Right renal pelvis (tissue), 4 donors: ENCODE results near the gene BRF1. TPM values are rescaled to one million over a fixed set of nuclear protein-coding genes. Genes with fewer than 3 reads are reported as not detected.

Source experiments
- DNase-seq, 4 donors: peaks; one replicate each; pipeline ENCODE4 v3.0.0-alpha.2; 2013; ENCODE audit warnings: low read depth in 4 of 4, low spot score in 3 of 4, missing footprints in 1 of 4
- polyA plus RNA-seq, 4 donors: library from polyadenylated mRNA; unstranded; fragments of 120-200 nt; gene quantifications; one replicate each; pipeline ENCODE4 v1.2.1, GENCODE V29; 2013; ENCODE audit not compliant: insufficient read length in 4 of 4

BRF1 gene
- polyA plus RNA-seq, 4 donors = 27.1 to 34.1 (median 28.7) TPM

- DNase-seq = no peak
Measured at GRCh38 chr14:105201156-105201924, 99.5 kb downstream of the BRF1 start.

- DNase-seq = no peak
Measured at GRCh38 chr14:105200641-105201040, 100.2 kb downstream of the BRF1 start.

GRCh38 chr14:105200074-105200473 is 100.7 kb downstream of the BRF1 start:
- no peak for DNase-seq

GRCh38 chr14:105199093-105199492 is 101.7 kb downstream of the BRF1 start:
- DNase-seq = no peak

GRCh38 chr14:105198588-105198987 is 102.2 kb downstream of the BRF1 start:
- DNase-seq = no peak

GRCh38 chr14:105197211-105197641 is 103.6 kb downstream of the BRF1 start:
- DNase-seq = no peak

GRCh38 chr14:105196265-105196960 is 104.4 kb downstream of the BRF1 start:
- DNase-seq = no peak

- no peak for DNase-seq
Measured at GRCh38 chr14:105195522-105196264, 105.1 kb downstream of the BRF1 start.

- DNase-seq = no peak
Measured at GRCh38 chr14:105195051-105195450, 105.8 kb downstream of the BRF1 start.

GRCh38 chr14:105193916-105194782 is 106.7 kb downstream of the BRF1 start:
- no peak for DNase-seq

GRCh38 chr14:105192866-105193731 is 107.7 kb downstream of the BRF1 start:
- DNase-seq = no peak

- no peak for DNase-seq
Measured at GRCh38 chr14:105187935-105188524, 112.8 kb downstream of the BRF1 start.

GRCh38 chr14:105187116-105187515 is 113.7 kb downstream of the BRF1 start:
- DNase-seq = no peak

- no peak for DNase-seq
Measured at GRCh38 chr14:105185973-105186372, 114.8 kb downstream of the BRF1 start.

GRCh38 chr14:105185001-105185400 is 115.8 kb downstream of the BRF1 start:
- no peak for DNase-seq

- no peak for DNase-seq
Measured at GRCh38 chr14:105184461-105184860, 116.3 kb downstream of the BRF1 start.

- DNase-seq = no peak
Measured at GRCh38 chr14:105182296-105183020, 118.3 kb downstream of the BRF1 start.

GRCh38 chr14:105181549-105182295 is 119.1 kb downstream of the BRF1 start:
- no peak for DNase-seq
